D721Med (cell line): ENCODE measurements around the gene SPG7.
"Not testable (repeated sequence)": the region's sequence is repeated elsewhere in the genome, so short reads cannot be mapped to it uniquely, and the experiment has no call there.

Experiments used
- DNase-seq: peaks from one replicate; pipeline ENCODE4 v3.0.0; 2011; ENCODE audit warnings: low spot score; ENCODE audit not compliant: insufficient read length
- FAIRE-seq: peaks from 2 replicates; lab custom pipeline; 2011; peaks lifted over from hg19 to GRCh38; lab: Jason Lieb, UNC
- CTCF ChIP-seq: IDR thresholded peaks from 2 replicates; pipeline ENCODE4 v1.5.1; 2012; ENCODE audit warnings: mild to moderate bottlenecking, control low read depth; ENCODE audit not compliant: insufficient read depth; ENCODE audit errors: missing control alignments

The SPG7 gene

GRCh38 chr16:89583197-89583894 lies 75.1 kb downstream of the SPG7 start:
- no peak for TF ChIP-seq CTCF
- FAIRE-seq: no peak
- DNase-seq: no peak

GRCh38 chr16:89583895-89584644 lies 75.9 kb downstream of the SPG7 start:
- DNase-seq (no peak), FAIRE-seq (no peak)
- TF ChIP-seq CTCF: no peak

- FAIRE-seq (no peak), DNase-seq (no peak)
- TF ChIP-seq CTCF: no peak
Measured at GRCh38 chr16:89584768-89585549, 76.8 kb downstream of the SPG7 start.

- FAIRE-seq: no peak
- no peak for DNase-seq
- no peak for TF ChIP-seq CTCF
Measured at GRCh38 chr16:89586218-89586617, 78.0 kb downstream of the SPG7 start.

- no peak for TF ChIP-seq CTCF
- DNase-seq (no peak), FAIRE-seq (no peak)
Measured at GRCh38 chr16:89586853-89587252, 78.7 kb downstream of the SPG7 start.

- DNase-seq, FAIRE-seq: not testable (repeated sequence)
Measured at GRCh38 chr16:89587676-89588075, 79.5 kb downstream of the SPG7 start.

- DNase-seq: no peak
- no peak for TF ChIP-seq CTCF
- no peak for FAIRE-seq
Measured at GRCh38 chr16:89588413-89589109, 80.4 kb downstream of the SPG7 start.
